HG03520 (cell line): ENCODE results near the gene EDN1.
"Not testable (repeated sequence)": the region's sequence is repeated elsewhere in the genome, so short reads cannot be mapped to it uniquely, and the experiment has no call there.

Experiments
- ATAC-seq: cut with Tn5 transposase; IDR thresholded peaks from one replicate; pipeline ENCODE4 v1.9.1; 2021; ENCODE audit warnings: mild to moderate bottlenecking, moderate library complexity; ENCODE audit not compliant: unreplicated experiment

The EDN1 gene

GRCh38 chr6:12324099-12324498, 33.9 kb downstream of the EDN1 start:
- ATAC-seq: no peak

- no peak for ATAC-seq
These were observed 34.6 kb downstream of the EDN1 start for GRCh38 chr6:12324748-12325147.

DNA sequence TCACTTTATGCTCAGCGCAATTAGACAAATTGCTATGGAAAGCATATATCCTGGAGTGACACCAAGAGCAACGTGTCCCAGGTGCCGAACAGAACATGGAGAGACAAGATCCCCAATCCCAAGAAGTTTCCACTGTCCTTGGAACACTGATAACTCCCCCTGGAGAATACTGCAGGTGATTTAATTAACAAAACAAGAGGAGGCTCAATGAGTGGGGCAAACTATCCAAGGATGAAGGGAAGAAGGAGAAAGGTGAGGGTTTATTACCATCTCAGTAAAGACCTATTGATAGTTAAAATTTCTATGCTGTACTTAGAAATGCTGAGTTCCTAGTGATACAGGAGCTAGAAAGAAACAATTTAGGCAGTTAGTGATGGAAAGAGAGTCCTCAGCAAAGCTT, 35.7 kb downstream of the EDN1 start:
- ATAC-seq: no peak

- ATAC-seq: no peak
These were observed 37.2 kb downstream of the EDN1 start for GRCh38 chr6:12327391-12327790.

GRCh38 chr6:12327988-12328387, 37.8 kb downstream of the EDN1 start:
- ATAC-seq: no peak

DNA sequence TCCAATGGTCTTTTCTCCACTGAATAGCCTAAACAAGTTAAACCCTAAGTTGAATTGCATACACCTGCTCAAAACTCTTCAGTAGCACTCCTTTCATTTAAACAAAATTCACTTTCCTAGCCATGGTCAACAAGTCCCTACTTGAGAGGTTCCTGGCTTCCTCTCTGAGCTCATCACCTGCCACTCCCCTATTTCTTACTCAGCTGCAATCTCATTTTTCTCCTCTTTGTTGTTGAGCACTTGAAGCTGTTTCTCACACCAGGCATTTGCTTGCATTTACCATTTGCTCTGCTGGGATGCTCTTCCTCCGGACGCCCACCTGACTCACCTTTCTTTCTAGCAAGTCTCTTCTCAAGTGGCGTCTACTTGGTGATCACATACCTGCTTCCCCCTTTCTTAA, 38.5 kb downstream of the EDN1 start:
- ATAC-seq: no peak

GRCh38 chr6:12331474-12331873, 41.3 kb downstream of the EDN1 start:
- no peak for ATAC-seq

GRCh38 chr6:12331951-12332749, 42.0 kb downstream of the EDN1 start:
- no peak for ATAC-seq

DNA sequence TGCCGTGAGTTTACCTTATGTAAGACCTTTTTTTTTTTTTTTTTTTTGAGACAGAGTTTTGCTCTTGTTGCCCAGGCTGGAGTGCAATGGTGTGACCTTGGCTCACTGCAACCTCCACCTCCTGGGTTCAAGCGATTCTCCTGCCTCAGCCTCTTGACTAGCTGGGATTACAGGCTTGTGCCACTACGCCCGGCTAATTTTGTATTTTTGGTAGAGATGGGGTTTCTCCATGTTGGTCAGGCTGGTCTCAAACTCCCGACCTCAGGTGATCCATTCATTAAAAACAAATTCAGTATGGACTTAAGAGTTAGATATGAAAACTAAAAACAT, 42.6 kb downstream of the EDN1 start:
- not testable (repeated sequence) for ATAC-seq

GRCh38 chr6:12333128-12333527, 43.0 kb downstream of the EDN1 start:
- ATAC-seq: no peak

GRCh38 chr6:12334526-12335130, 44.5 kb downstream of the EDN1 start:
- ATAC-seq: no peak

DNA sequence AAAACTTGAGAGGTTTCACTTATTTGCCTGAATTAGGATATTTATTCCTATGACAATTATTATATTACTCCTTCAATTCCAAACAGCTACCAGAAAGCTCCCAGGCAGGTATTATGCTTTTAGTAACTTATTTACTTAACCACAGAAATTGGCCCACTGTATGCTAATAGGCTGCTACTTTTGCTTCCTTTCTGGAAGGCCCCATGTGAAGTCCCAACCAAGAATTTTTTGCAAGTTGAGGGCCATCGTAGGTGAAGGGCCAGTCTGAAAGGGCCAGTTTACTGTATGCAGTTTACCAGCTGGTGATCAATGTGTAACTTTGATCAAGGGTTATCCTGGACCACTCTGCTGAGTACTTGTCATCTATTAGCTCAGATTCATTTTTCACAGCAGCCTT, 45.0 kb downstream of the EDN1 start:
- no peak for ATAC-seq

GRCh38 chr6:12335717-12336116, 45.6 kb downstream of the EDN1 start:
- ATAC-seq: no peak

- no peak for ATAC-seq
These were observed 46.2 kb downstream of the EDN1 start for GRCh38 chr6:12336121-12336971.

- ATAC-seq: no peak
These were observed 48.9 kb downstream of the EDN1 start for GRCh38 chr6:12339022-12339421.

DNA sequence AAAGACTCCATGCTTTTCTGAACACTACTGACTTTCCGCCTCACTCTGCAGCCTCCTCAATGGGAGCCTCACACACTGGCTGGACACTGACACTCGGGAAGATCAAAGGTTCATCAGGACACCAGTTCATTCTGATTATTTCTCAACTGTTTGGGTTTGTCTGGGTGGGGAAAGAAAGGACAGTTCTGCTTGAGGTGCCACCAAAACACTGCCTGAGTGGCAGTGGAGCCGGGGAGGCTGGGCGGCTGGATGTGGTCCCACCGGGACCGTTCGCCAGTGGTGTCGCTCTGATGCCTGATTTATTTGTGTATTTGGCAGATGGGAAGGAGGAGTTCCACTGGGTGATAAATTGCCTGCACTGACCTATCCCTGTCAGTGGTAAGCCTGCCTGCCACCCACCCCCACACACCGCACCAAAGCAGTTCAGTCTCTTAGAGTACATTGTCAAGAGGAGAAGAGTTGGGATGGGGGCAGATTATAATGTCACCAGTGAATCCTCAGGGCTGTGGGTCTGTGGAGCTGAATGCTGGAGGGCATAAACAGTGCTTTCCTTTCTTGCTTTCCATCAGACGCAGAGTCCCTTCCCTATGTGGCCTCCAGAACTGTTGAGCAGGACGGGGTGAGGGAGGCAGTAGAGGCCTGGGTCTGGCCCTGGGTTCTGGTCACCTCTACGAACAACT, 49.8 kb downstream of the EDN1 start:
- no peak for ATAC-seq

- no peak for ATAC-seq
These were observed 50.3 kb downstream of the EDN1 start for GRCh38 chr6:12340488-12340818.

- ATAC-seq: no peak
These were observed 52.5 kb downstream of the EDN1 start for GRCh38 chr6:12342664-12343063.

DNA sequence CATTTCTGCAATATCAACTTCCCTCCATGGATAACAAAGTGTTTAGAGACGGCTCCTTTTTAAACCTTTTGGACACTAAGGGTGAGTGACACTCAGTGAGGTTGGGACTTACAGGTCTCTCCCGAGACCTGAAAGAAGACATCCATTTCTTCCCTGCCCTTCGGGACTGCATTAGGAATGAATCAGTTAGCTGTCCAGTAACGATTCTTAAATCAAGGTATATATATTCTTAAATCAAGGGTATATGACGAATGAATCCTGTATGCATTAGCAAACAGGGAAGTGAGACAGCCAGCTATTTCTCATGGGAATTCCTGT, 52.9 kb downstream of the EDN1 start:
- no peak for ATAC-seq

DNA sequence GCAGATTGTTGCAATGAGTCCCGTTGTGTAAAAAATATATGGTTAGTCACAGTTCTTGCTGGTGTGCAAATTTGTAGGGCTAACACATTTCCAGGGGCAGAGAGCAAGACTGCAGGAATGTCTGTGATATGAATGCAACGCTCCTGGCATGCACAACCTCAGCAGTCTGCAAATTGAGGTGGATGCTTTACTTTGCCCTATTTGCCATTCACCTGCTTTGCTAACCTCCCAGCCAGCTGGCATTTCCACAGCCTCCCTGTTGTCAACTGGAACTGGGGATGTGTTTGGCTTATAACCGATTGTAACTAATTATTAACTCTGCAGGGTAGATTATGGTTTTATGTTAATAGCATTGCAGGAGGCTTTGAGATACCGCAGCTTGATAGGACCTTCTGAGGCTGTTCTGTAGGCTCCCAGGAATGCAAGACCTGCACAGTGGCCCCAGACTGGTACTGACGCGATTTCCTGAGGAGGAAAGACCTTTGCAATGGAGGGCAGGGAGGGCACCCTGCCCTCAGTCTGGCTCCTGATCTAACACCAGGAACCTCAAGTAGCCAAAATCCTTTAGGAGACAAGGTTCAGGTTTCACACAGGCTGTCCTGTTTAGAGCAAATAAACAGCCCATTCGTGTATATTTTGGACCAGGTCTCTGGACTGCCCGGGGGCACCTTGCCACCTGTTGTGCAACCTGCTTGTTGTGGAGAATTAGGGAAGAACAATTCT, 53.4 kb downstream of the EDN1 start:
- ATAC-seq: no peak

DNA sequence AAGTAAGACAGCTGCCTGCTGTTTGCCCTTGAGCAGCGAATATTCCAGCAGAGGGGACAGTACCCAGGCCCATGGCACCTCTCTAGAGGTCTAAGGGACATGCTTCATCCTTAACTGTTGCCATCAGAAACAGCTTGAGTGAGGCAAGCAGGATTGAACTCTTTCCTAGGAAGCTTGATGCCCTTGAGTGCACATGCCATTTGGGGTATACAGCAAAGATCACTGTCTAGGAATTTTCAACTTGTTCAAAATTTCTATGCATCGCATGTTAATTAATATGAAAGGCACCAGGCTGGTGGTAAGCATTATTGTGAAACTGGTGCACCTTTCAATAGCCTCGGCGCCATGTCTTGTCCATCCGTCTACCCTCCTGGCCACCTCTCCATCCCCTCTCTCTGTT, 54.1 kb downstream of the EDN1 start:
- no peak for ATAC-seq
